HG02943 (cell line): ENCODE results near the gene RAP2B.
A peak's percentile ranks its signal among the peaks of the same experiment; 100 is the strongest.

ENCODE experiments used
- ATAC-seq: cut with Tn5 transposase; IDR thresholded peaks from one replicate; pipeline ENCODE4 v1.9.1; 2021; ENCODE audit warnings: mild to moderate bottlenecking, low read depth, moderate library complexity; ENCODE audit not compliant: unreplicated experiment

The RAP2B gene

GRCh38 chr3:153159771-153160397 lies 2.1 kb upstream of the RAP2B start:
- no peak for ATAC-seq

- ATAC-seq = peak; percentile 36
These were observed 1.4 kb upstream of the RAP2B start for GRCh38 chr3:153160451-153161137.

GRCh38 chr3:153161138-153161713 lies 800 bp upstream of the RAP2B start:
- ATAC-seq = peak; percentile 73

- ATAC-seq = peak; percentile 3
These were observed 727 bp downstream of the RAP2B start for GRCh38 chr3:153162513-153163392.

- ATAC-seq = no peak
These were observed 1.3 kb downstream of the RAP2B start for GRCh38 chr3:153163393-153163724.

- no peak for ATAC-seq
These were observed 1.9 kb downstream of the RAP2B start for GRCh38 chr3:153163756-153164550.

- ATAC-seq = no peak
These were observed 3.2 kb downstream of the RAP2B start for GRCh38 chr3:153165261-153165681.

- ATAC-seq = no peak
These were observed 4.2 kb downstream of the RAP2B start for GRCh38 chr3:153166206-153166605.

- no peak for ATAC-seq
These were observed 4.8 kb downstream of the RAP2B start for GRCh38 chr3:153166796-153167195.

GRCh38 chr3:153169793-153170383 lies 7.9 kb downstream of the RAP2B start:
- ATAC-seq = no peak

GRCh38 chr3:153171256-153171655 lies 9.2 kb downstream of the RAP2B start:
- ATAC-seq = no peak

- no peak for ATAC-seq
These were observed 9.9 kb downstream of the RAP2B start for GRCh38 chr3:153171918-153172317.

GRCh38 chr3:153172796-153173757 lies 11.1 kb downstream of the RAP2B start:
- ATAC-seq = no peak

- no peak for ATAC-seq
These were observed 11.9 kb downstream of the RAP2B start for GRCh38 chr3:153173758-153174516.

- ATAC-seq = no peak
These were observed 14.2 kb downstream of the RAP2B start for GRCh38 chr3:153176197-153176596.

GRCh38 chr3:153180860-153181372 lies 18.9 kb downstream of the RAP2B start:
- ATAC-seq = no peak

- ATAC-seq = no peak
These were observed 20.7 kb downstream of the RAP2B start for GRCh38 chr3:153182501-153183293.
